CD4-positive, alpha-beta T cell treated with Interleukin-2 at 100 ng/mL for 4 hours (primary cell): ENCODE data around the gene ALKBH4.
A peak's percentile ranks its signal among the peaks of the same experiment; 100 is the strongest.
"Not testable (repeated sequence)": the region's sequence is repeated elsewhere in the genome, so short reads cannot be mapped to it uniquely, and the experiment has no call there.

ENCODE experiments used
- DNase-seq: peaks from one replicate; pipeline ENCODE4 v3.0.0-alpha.2; 2020; ENCODE audit warnings: low spot score

The ALKBH4 gene

DNA sequence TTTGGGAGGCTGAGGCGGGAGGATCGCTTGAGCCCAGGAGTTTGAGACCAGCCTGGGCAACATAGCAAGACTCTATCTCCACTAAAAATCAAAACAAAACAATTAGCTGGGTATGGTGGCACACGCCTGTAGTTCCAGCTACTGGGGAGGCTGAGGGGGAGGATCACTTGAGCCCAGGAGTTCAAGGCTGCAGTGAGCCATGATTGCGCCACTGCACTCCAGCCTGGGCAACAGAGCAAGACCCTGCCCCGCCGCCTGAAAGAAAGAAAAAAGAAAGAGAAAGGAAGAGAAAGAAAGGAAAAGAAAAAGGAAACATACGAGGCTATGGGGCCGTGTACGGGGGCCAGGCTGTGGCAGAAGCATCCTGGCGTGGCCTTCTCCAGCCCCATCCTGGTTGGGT is 9.7 kb downstream of the ALKBH4 start:
- DNase-seq, result not testable (repeated sequence)

DNA sequence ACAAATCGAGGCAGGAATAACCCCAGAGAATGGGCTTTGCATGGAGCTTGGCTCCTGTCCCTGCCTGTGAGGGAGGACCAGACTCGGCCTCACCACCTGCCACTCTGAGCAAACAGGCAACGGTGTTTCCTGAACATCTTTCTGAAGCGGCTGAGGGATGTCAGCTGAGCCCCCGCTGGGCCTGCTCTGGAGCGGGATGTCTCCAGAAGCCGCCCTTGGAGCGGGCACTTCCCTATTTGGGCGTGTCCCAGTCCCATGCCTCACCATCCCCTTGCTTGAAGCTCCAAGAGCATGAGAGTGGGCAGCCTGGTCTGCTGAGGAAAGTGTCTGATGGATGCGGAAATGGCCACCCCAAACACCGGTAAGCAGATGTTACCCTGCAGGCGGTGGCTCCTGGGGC is 10.2 kb downstream of the ALKBH4 start:
- DNase-seq, result no peak

DNA sequence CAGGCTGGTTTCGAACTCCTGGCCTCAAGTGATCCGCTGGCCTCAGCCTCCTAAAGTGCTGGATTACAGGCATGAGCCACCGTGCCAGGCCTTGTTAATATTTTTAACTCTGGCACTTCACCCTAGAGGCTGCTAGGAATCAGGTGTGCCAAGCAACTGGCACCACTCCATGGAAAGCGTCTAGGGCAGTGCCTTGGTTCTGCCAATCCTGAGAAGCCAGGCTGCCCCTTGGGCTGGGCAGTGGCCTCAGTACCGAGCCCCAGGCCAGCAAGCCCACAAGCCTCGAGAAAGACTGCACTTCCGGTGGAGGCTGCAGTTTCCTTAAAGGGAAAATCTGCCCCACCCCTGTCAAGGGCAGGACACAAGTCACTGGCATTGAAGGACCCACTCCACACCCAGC is 11.3 kb downstream of the ALKBH4 start:
- no peak for DNase-seq

DNA sequence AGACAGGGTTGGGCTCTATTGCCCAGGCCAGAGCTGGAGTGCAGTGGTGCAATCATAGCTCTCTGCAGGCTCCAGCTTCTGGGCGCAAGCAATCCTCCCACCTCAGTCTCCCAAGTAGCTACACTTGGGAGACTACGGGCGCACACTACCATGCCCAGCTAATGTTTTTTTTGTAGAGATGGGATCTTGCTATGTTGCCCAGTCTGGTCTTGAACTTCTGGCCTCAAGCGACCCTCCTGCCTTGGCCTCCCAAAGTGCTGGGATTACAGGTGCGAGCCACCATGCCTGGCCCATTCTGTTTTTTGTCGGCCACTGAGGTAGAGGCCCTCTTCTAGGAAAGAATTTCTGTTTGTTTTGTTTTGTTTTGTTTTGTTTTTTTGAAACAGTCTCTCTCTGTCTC is 12.2 kb downstream of the ALKBH4 start:
- no peak for DNase-seq

DNA sequence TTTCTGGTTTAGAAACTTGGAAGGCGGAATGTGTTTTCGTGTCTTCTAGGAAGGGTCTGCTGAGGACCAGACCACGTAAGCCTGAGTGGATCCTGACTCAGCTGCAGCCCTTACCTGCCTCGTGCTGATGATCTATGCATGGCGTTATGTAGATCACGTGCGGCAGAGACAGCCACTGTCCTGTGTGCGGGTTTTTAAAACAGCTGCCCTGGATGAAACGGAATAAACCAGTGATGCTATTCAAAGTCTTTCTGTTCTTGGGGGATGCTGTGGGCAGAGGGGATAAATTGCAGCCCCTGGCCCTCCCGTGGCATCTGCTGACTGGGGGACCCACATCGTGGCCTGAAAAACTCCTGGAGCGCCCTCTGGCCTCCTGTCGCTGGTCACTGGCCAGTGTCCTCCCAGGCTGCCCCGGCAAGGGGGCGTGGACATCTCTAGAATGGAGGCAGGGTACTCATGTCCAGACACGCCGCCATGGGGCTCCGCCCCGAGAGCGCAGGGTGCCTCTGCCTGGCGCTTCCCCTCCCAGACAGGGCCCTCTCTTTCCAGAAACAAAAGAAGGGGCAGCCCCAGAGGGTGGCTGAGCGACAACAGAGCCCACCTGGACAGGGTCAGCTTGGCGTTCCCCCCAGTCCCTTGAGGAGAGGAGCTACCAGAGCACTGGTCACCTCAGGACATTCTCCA is 13.2 kb downstream of the ALKBH4 start:
- DNase-seq, result no peak

DNA sequence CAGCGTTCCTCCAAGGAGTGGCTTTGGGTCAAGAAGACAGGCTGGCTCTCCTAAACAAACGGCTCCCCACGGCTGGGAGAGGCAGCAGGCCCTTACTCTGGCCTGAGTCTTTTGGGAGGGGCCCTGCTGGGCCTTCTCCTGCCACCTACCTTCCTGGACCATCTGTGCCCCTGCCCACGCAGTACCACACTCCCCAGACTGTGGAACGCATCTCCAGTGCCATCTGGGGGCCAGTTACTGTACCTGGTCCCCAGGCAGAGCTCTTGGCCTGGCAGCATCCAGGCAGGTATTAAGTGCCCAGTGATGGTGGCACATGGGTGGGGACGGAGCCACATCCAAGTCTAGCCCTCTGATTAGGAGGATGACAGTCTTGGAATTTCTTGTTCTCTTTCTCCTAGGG is 14.4 kb downstream of the ALKBH4 start:
- DNase-seq, result peak; percentile 50

DNA sequence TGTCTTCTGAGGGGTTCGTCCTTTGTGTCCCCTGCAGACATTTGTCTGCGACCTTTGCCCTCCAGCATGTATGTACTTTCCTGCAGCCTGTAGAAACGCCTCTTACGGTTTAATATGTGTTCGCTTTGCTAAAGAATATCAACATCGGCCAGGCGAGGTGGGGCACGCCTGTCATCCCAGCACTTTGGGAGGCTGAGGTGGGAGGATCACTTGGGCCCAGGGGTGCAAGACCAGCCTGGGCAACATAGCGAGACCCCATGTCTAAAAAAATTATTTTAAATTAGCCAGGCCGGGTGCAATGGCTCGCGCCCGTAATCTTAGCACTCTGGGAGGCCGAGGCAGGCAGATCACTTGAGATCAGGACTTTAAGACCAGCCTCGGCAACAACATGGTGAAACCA is 15.5 kb downstream of the ALKBH4 start:
- no peak for DNase-seq

DNA sequence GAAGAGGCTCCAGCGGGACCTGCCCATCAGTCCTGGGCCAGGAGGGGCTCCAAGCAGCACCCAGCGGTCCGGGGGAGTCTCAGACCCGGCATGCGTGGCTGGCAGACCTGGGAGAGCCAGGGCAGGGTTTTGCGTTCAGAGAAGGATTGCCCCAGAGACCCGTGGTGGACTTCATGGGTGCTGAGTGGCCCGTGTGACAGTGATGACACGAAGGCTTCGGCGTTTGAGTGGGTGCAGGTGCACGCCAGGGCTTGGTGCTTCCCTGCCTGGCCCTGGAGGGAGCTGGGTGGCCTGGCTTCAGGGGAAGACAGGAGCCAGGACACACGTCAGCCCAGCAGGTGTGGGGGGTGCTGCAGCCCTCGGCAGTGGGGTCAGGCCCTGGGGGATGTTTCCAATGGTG is 17.4 kb downstream of the ALKBH4 start:
- DNase-seq, result no peak

DNA sequence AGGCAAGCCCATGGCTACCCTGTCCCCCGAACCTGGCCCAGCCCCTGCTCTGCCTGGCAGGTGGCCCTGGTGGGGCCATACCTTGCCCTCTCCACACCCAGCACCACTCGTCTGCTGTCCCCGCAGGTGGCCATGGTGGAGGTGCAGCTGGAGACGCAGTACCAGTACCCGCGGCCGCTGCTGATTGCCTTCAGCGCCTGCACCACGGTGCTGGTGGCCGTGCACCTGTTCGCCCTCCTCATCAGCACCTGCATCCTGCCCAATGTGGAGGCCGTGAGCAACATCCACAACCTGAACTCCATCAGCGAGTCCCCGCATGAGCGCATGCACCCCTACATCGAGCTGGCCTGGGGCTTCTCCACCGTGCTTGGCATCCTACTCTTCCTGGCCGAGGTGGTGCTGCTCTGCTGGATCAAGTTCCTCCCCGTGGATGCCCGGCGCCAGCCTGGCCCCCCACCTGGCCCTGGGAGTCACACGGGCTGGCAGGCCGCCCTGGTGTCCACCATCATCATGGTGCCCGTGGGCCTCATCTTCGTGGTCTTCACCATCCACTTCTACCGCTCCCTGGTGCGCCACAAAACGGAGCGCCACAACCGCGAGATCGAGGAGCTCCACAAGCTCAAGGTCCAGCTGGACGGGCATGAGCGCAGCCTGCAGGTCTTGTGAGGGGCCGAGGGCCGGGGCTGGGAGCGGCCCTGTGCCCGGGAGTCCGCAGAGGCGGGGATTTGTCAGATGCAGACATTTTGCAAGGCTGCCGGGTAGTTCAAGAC is 18.1 kb downstream of the ALKBH4 start:
- DNase-seq, result no peak

DNA sequence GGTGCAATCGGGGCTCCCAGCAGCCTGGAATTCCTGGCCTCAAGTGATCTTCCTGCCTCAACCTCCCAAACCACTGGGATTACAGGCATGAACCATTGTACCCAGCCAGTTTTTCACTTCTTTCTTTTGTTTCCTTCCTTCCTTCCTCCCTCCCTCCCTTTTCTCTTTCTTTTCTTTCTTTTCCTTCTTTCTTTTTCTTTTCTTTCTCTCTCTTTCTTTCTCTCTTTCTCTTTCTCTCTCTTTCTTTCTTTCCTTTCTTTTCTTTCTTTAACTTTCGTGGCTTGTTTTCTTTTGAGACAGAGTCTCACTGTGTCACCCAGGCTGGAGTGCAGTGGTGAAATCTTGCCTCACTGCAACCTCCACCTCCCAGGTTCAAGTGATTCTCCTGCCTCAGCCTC is 19.0 kb downstream of the ALKBH4 start:
- no peak for DNase-seq

DNA sequence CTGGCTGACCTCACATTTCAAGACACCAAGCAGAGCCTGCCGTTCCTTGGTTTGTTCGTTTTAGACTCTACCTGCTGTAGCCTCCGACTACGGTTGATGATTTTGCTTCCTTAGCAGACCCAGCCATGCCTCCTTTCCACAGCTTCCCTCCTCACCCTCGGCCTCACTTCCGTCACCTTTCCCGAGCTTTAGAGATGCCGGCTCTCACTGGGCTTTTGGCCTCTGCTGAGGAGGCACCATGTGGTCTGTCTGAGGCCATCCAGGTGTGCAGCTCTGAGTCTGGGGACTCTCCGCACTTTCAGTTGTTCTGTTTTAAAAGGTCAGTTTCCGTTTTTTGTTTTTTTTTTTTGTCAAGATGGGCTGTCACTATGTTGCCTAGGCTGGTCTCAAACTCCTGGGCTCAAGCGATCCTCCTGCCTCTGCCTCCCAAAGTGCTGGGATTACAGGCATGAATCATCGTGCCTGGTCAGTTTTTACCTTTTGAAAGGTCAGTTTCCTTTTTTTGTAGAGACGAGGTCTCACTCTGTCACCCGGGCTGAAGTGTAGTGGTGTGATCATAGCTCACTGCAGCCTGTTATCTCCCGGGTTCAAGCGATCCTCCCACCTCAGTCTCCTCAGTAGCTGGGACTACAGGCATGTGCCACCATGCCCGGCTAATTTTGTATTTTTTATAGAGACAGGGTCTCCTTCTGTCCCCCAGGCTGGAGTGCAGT is 19.5 kb downstream of the ALKBH4 start:
- no peak for DNase-seq

DNA sequence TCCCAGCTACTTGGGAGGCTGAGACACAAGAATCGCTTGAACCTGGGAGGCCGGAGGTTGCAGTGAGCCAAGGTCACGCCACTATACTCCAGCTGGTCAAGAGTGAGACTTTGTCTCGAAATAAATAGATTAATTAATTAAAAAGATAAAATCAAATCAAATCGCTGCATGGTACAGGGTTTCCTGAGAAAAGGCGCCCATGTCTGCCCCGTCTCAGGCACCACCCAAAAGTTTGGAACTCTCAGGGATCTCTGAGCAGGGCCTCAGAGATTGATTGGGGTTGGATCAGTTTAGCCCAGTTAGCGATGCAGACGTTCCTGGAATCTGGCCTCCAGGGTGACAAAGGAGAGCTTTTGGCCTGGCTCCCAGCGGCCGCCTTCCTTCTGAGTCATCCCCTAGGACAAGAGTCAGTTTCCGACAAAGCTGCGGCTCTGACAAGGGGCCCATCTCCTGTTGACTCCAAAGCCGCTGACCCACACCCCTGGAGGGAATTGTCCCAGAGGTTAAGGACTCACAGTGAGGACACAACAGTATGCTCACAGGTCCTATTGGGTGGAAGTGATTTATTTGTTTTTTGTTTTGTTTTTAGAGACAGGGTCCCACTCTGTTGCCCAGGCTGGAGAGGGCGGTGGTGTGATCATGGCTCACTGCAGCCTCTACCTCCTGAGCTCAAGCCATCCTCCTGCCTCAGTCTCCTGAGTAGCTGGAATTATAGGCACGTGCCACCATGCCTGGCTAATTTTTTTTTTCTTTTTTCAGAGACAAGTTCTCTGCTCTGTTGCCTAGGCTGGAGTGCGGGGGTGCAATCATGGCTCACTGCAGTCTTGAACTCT is 24.5 kb downstream of the ALKBH4 start:
- DNase-seq, result no peak

DNA sequence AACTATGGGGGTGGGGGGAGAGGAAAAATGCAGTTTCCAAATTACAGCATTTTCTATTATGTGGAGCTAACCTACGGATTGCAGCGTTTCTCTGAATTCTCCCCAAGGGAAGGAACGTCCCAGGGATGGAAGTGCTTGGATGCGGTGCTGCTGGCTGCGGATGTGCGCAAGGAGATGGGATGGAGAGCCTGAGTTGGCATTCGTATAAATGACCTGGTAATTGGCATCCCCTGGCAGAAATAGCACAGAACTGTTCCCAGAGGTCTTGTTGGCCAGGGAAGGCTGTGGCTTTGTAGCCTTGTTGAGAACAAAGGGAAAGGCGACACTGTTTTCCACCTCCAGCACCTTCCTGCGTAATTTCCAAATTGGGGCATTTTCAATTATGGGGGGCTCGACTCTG is 28.5 kb downstream of the ALKBH4 start:
- DNase-seq, result no peak

DNA sequence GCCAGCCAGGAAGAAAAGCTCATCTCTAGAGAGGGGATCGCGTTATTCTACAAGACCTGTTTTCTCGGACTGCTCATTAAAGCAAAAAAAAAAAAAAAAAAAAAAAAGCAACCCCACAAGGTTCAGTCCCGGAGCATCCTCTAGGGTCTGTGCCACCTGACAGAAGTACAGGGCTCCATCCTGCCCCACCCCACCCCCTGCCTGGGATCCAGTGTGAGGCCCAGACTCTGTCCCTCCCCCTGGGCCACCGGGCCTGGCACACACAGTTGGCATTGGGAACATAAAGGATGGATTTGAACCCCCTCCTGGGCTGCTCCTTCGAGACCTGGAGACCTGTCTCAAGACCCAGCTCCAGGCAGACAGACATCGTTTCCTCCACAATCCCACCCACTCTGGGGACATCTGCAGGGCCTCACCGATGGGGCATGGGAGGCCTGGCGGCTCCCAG is 30.6 kb downstream of the ALKBH4 start:
- no peak for DNase-seq

DNA sequence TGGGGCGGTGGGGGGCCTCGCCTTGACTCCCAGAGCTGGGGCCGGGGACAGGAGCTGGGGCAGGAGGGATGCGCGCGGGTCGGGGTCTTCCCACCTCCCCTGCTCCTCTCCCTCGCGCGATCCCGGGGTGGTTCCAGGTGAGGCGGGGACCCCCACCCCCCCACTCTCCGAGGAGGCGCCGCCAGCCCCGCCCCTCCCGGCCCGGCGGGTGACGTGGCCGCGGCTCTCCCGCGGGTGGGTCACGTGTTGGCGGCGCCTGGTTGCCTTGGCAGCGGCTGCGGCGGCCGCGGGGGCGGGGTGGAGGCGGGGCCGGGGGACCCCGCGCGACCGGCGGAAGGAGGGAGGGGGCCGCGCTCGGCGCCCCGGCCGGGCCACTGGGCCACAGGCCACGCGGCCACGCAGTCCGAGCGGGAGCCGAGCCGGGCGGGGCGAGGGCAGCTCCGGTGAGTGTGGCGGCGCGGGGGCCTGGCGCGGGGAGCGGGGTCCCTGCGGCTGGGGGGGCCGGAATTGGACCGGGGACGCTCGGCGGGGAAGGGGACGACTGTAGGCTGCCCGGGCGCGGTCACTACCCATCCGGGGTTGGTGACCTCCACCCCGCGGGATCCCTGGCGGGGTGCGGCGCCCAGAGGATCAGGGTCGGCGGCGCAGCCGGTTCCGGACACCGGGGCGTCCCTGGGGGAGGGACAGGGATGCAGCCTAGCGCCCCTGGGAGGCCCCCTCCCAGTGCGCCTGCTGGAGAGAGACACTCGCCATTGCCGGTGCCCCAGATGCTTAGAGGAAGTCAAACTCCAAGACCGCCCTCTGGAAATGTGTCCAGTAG is 31.2 kb downstream of the ALKBH4 start, which contains the start of gene ORAI2:
ORAI2 (plus strand) TSS at position 357 of the 820 bp plus-strand sequence. CDS start 5,382 bp downstream, outside the sequence.
- peak; percentile 88 for DNase-seq

DNA sequence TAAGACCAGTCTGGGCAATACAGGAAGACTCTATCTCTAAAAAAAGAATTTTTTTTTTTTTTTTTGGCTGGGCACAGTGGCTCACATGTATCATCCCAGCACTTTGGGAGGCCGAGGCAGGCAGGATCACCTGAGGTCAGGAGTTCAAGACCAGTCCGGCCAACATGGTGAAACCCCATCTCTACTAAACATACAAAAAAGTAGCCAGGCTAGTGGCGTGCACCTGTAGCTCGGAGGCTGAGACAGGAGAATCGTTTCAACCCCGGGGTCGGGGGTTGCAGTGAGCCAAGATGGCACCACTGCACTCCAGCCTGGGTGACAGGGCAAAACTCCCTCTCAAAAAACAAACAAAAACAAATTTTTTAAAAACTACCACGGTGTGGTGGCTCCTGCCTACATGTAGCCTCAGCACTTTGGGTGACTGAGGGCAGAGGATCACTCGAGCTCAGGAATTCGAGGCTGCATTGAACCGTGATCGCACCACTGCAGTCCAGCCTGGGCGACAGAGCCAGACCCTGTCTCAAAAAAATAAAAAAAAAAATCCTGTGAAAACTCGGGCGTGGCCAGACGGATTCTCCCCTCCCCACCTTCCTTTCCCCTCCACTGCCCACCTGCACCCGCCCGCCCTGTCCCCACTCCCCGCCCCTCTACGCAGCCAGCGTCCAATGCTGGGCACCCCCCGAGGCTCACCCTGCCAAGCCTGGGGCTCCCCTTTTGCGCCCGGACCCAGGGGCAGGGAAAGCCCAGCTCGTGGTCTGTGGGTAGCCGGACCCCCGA is 32.0 kb downstream of the ALKBH4 start:
- DNase-seq, result no peak

DNA sequence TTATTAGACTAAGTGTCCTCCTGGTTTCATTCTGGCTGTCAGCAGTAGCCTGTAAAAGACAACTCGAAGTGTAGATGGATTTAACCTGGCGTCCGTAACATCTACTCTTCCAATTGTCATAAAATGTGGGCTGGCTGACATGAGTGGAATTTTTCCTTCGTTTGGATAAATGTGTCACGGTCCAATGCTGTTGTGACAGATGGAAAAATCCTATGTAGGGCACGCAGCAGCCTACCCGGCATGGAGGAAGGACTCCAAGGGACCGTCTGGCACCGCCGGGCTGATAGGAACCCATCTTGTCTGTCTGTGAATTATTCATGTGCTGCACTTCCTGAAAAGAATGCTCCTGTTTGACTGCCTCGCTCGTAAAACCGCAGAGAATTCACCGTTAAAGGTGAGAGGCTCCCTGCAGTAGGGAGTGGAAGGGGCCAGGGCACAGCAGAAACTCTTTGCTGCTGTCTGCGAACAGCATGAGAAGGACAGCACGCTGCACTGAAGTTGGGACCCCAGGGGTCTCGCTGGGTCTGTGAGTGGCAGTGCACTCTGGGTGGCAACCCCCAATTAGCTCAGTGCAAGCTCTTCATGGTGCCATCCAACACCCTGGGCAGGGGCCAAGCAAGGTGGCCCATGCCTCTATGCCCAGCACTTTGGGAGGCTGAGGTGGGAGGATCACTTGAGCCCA is 32.9 kb downstream of the ALKBH4 start:
- DNase-seq, result peak; percentile 81

DNA sequence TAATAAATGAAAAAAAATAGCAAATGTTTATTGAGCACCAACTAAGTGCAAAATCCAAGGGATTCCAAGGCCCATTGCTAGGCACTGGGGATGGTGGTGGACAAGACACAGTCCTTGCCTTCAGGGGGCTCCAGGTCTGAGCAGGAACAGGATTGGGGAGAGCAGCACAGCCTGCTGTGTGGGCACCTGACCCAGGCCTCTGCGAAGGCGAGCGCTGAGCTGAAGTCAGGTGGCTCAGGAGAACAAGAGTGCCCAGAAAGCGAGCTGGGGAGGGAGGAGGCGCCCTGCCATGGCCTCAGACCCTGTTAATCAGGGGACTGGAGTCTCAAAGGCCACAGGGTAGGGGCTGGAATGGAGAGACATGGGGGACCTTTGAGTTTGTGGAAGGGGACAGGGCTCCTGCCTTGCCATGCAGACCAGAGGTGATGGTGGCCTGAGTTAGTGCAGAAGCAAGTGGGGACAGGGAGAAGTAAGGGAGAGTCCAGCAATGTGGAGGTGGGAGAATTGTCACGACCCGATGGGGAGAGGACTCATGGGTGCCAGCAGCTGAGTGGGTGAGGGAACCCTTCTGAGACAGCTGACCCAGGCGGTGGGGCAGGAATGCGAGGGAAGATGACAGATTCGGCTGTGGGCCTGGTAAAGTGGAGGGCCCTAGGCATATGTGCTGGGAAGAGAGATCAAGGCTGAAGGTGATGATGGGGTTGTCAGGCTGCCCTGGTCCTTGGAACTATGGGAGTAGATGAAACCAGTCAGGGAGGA is 35.3 kb downstream of the ALKBH4 start:
- no peak for DNase-seq

DNA sequence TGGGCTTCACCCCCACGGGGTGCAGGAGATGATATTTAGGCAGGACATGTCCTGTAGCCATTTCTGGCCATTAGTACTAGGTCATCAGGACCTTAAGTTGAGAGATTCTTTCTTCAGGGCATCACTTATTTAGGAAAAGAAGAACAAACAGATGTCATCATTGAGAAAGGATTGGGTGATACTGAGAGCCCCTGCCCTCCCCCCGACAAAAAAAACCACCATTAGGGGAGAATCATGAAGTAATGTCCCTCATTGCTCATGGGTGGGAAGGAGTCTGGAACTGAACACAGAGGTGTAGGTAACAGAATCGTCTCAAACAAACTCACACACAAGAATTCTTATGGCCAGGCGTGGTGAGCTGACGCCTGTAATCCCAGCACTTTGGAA is 37.7 kb downstream of the ALKBH4 start:
- DNase-seq, result no peak
